Naive thymus-derived CD4-positive, alpha-beta T cell (primary cell): ENCODE results near the gene TPMT. TPM values are rescaled to one million over a fixed set of nuclear protein-coding genes. Genes with fewer than 3 reads are reported as not detected.

Experiments
- ATAC-seq: fragments of 150-1000 bp; cut with Tn5 transposase; 2 replicates; pipeline ENCODE4 v1.10.0; 2021; ENCODE audit warnings: mild to moderate bottlenecking, moderate library complexity
- CTCF ChIA-PET: fragments of 350-600 bp; sonication (Branson Sonifier 250); formaldehyde crosslinking; loops from one replicate; lab custom pipeline; 2021; ENCODE audit warnings: antibody characterized with exemption; lab: Charles Lee
- POLR2A ChIA-PET: fragments of 350-600 bp; sonication (Branson Sonifier 250); formaldehyde crosslinking; loops from one replicate; lab custom pipeline; 2021; ENCODE audit warnings: antibody characterized with exemption, inconsistent platforms; lab: Charles Lee
- DNase-seq, 9 donors: peaks; one replicate each; pipeline versions ENCODE4 v3.0.0 to v3.0.0-alpha.2; 2020 to 2022; ENCODE audit warnings: mixed read lengths in 1 of 9
- H3K27ac ChIP-seq: one replicate; pipeline ENCODE4 v1.7.0; 2013; ENCODE audit warnings: mild to moderate bottlenecking, low read depth, low read length, moderate library complexity
- H3K27me3 ChIP-seq, 2 donors: one replicate each; pipeline ENCODE4 v1.7.0; 2013; ENCODE audit warnings: low read length in 2 of 2, mild to moderate bottlenecking in 2 of 2, moderate library complexity in 2 of 2; ENCODE audit not compliant: control insufficient read depth in 2 of 2, insufficient read depth in 2 of 2
- H3K36me3 ChIP-seq, 3 experiments: 1 replicate in 2 of 3; 2 replicates in 1 of 3; pipeline ENCODE4 v1.7.0; 2013; ENCODE audit warnings: low read length in 3 of 3, mild to moderate bottlenecking in 3 of 3, moderate library complexity in 1 of 3; ENCODE audit not compliant: insufficient read depth in 3 of 3, control insufficient read depth in 2 of 3
- H3K4me1 ChIP-seq, 2 donors: one replicate each; pipeline ENCODE4 v1.7.0; 2013; ENCODE audit warnings: low read length in 2 of 2, mild to moderate bottlenecking in 2 of 2, moderate library complexity in 1 of 2; ENCODE audit not compliant: control insufficient read depth in 2 of 2, insufficient read depth in 2 of 2
- H3K4me3 ChIP-seq: 2 replicates; pipeline ENCODE4 v1.7.0; 2013; ENCODE audit warnings: mild to moderate bottlenecking, low read length
- H3K9me3 ChIP-seq, 3 experiments: 1 replicate in 2 of 3; 2 replicates in 1 of 3; pipeline ENCODE4 v1.7.0; 2013; ENCODE audit warnings: low read length in 3 of 3; ENCODE audit not compliant: control insufficient read depth in 2 of 3
- H3K27ac Mint-ChIP-seq, 9 donors: one replicate each; pipeline ENCODE4 v1.8.0; 2020 to 2022; ENCODE audit warnings: mixed read lengths in 9 of 9, mild to moderate bottlenecking in 8 of 9, moderate library complexity in 5 of 9, inconsistent platforms in 2 of 9
- H3K27me3 Mint-ChIP-seq, 5 donors: one replicate each; pipeline ENCODE4 v1.8.0; 2021 to 2022; ENCODE audit warnings: mixed read lengths in 5 of 5, mild to moderate bottlenecking in 1 of 5
- H3K36me3 Mint-ChIP-seq, 5 donors: one replicate each; pipeline ENCODE4 v1.8.0; 2020 to 2022; ENCODE audit warnings: mixed read lengths in 5 of 5, mild to moderate bottlenecking in 3 of 5, inconsistent platforms in 1 of 5
- H3K4me1 Mint-ChIP-seq, 7 donors: one replicate each; pipeline ENCODE4 v1.8.0; 2020 to 2022; ENCODE audit warnings: mixed read lengths in 7 of 7, mild to moderate bottlenecking in 3 of 7, inconsistent platforms in 1 of 7
- H3K4me3 Mint-ChIP-seq, 10 donors: one replicate each; pipeline ENCODE4 v1.8.0; 2020 to 2022; ENCODE audit warnings: mild to moderate bottlenecking in 10 of 10, mixed read lengths in 10 of 10, moderate library complexity in 6 of 10, inconsistent platforms in 2 of 10
- H3K9me3 Mint-ChIP-seq, 11 donors: one replicate each; pipeline ENCODE4 v1.8.0; 2020 to 2022; ENCODE audit warnings: mixed read lengths in 11 of 11, mild to moderate bottlenecking in 4 of 11, inconsistent platforms in 1 of 11, moderate library complexity in 1 of 11
- intact Hi-C, 2 donors: fragments of 100-400 bp; cut with micrococcal nuclease; formaldehyde crosslinking; loops; one replicate each; pipeline ENCODE4 v1.15.1; 2023
- polyA plus RNA-seq, 2 donors: library from polyadenylated mRNA; unstranded; fragments of 300-500 nt; fragmentation: Illumina TruSeq; gene quantifications; one replicate each; pipeline ENCODE4 v1.2.3, GENCODE V29; 2021
- total RNA-seq, 6 experiments: library from RNA in 5 of 6; stranded (reverse) in 5 of 6; gene quantifications; 1 replicate in 5 of 6; 2 replicates in 1 of 6; pipeline ENCODE4 v1.2.3 and lab custom pipeline; 2021 to 2026

TPMT gene
- total and polyA plus RNA-seq, 7 experiments from 2014 or later, result 2.9 to 13.1 (median 6.0) TPM

DNA sequence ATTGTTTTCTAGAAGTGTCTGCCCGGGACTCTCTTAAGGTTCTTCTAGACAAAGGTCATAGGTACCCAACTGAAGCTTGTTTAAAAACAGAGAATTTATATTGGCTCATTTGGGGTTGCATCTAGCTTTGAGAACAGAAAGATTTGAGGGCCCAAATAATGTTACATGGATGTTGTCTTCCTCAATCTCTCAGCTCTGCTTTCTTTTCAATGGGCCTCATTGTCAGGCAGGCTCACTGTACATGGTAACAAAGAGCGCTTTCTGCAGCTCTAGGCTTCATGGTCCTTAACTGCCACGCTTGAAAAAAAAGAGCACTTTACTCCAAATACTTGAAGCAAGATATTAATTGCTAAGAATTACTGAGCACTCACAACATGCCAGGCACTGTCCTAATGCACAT lies 54.6 kb downstream of the TPMT start:
- Histone ChIP-seq H3K4me3 (no peak overlapping the region), H3K27me3 (no peaks in the 10 kb centered on the region), H3K9me3 (no peaks in the 10 kb centered on the region), H3K36me3 (no peaks in the 10 kb centered on the region), H3K27ac (no peak overlapping the region), H3K4me1 (no peaks in the 10 kb centered on the region)
- CTCF ChIA-PET, result no interaction called here
- POLR2A ChIA-PET, result no interaction called here
- Mint-ChIP-seq H3K36me3 (no peaks in the 10 kb centered on the region), H3K27me3 (peaks cover 4 to 30% (median 27%) of the 10 kb centered on the region in 5 donors), H3K4me3 (no peak overlapping the region), H3K27ac (no peak overlapping the region), H3K4me1 (peaks cover 0 to 3% (median 0%) of the 10 kb centered on the region in 7 donors), H3K9me3 (peaks cover 0 to 8% (median 0%) of the 10 kb centered on the region in 11 donors)
- no peak for ATAC-seq
- intact Hi-C loops, result no loop called here
- no peak for DNase-seq

DNA sequence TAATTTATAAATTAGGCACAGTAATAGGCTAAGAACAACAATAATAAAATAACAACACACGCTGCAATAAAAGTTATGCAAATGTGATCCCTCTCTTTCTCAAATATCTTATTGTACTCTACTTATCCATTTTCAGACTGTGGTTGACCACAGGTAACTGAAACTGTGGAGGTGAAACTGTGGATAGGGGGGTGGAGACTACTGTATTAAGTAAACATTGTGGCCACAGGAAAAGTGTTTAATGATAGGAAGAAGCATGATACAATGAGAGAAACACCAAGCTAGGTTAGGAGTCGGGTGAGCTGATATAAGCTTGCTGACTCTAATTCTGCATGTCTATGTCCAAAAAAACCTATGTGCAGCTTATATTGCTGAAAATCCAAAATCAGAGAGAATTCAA lies 55.4 kb downstream of the TPMT start:
- Histone ChIP-seq H3K36me3 (no peaks in the 10 kb centered on the region), H3K4me3 (no peak overlapping the region), H3K9me3 (no peaks in the 10 kb centered on the region), H3K4me1 (no peaks in the 10 kb centered on the region), H3K27ac (no peak overlapping the region), H3K27me3 (no peaks in the 10 kb centered on the region)
- H3K27me3 Mint-ChIP-seq, result peaks cover 4 to 30% (median 24%) of the 10 kb centered on the region in 5 donors
- peaks cover 0 to 2% (median 0%) of the 10 kb centered on the region in 11 donors for H3K9me3 Mint-ChIP-seq
- DNase-seq, result no peak
- ATAC-seq, result no peak
- H3K4me1 Mint-ChIP-seq, result peaks cover 0 to 3% (median 0%) of the 10 kb centered on the region in 7 donors
- intact Hi-C loops, result no loop called here
- ChIA-PET CTCF (no interaction called here), POLR2A (no interaction called here)
- no peaks in the 10 kb centered on the region for H3K36me3 Mint-ChIP-seq
- no peak overlapping the region for H3K27ac Mint-ChIP-seq
- H3K4me3 Mint-ChIP-seq, result no peak overlapping the region

- no peak for ATAC-seq
- intact Hi-C loops, result no loop called here
- Mint-ChIP-seq H3K27me3 (peaks cover 4 to 21% (median 12%) of the 10 kb centered on the region in 5 donors), H3K9me3 (peaks cover 0 to 4% (median 0%) of the 10 kb centered on the region in 11 donors), H3K4me1 (peaks cover 0 to 3% (median 0%) of the 10 kb centered on the region in 7 donors), H3K36me3 (no peaks in the 10 kb centered on the region), H3K27ac (no peak overlapping the region), H3K4me3 (no peak overlapping the region)
- H3K27ac ChIP-seq, result no peak overlapping the region
- H3K4me1 ChIP-seq, result no peaks in the 10 kb centered on the region
- H3K9me3 ChIP-seq, result no peaks in the 10 kb centered on the region
- DNase-seq, result no peak
- no peaks in the 10 kb centered on the region for H3K27me3 ChIP-seq
- H3K4me3 ChIP-seq, result no peak overlapping the region
- ChIA-PET POLR2A (no interaction called here), CTCF (no interaction called here)
- H3K36me3 ChIP-seq, result no peaks in the 10 kb centered on the region
Measured at GRCh38 chr6:18096423-18096822, 58.5 kb downstream of the TPMT start.

DNA sequence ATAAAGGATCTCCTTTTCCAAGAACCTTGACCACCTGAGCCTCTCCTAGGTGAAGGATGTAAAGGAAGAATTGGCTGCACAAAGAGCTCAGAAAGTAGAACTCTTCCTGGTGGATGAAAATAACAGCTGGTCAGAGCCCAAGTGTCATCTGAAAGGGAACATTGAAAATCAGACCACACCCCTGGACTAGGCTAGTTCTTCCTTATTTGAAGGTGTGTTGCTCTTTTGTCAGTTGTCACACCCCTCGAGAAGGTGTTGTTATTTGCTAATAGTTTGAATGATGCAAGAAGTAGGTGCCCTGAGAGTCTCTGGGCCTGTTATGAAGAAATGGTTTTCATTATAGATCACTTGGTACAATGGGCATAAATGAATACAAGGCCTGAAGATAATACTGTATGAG lies 63.5 kb downstream of the TPMT start:
- intact Hi-C loops, result no loop called here
- Histone ChIP-seq H3K27ac (no peak overlapping the region), H3K9me3 (peaks cover 0 to 5% (median 0%) of the 10 kb centered on the region in 3 experiments), H3K36me3 (no peaks in the 10 kb centered on the region), H3K4me1 (no peaks in the 10 kb centered on the region), H3K4me3 (no peak overlapping the region), H3K27me3 (no peaks in the 10 kb centered on the region)
- ATAC-seq (no peak), DNase-seq (no peak)
- H3K36me3 Mint-ChIP-seq, result peaks cover 0 to 6% (median 0%) of the 10 kb centered on the region in 5 donors
- ChIA-PET POLR2A (no interaction called here), CTCF (no interaction called here)
- no peak overlapping the region for H3K27ac Mint-ChIP-seq
- no peak overlapping the region for H3K4me3 Mint-ChIP-seq
- H3K27me3 Mint-ChIP-seq, result peaks cover under 1 to 12% (median 4%) of the 10 kb centered on the region in 5 donors
- peaks cover 3 to 17% (median 7%) of the 10 kb centered on the region in 11 donors for H3K9me3 Mint-ChIP-seq
- H3K4me1 Mint-ChIP-seq, result no peaks in the 10 kb centered on the region

DNA sequence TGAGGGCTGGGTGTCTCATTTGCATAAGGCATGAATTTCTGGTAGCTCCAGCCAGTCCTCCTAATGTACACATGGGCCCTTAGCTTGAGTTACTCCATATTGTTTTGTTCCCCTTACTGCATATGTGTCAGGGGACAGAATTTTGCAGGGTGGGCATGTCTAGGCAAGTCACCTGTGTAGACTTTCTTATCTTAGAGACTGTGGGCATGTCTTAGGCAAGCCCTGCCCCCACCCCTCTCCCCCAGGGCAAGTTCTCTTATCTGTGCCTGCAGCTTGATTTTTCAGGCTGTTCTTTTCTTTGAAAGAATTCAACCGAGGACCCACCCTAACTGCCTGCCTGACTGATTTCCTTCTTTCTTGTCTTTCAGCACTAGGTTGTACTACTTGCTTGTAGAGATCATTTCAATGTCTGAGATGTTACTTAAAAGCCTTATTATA lies 64.5 kb downstream of the TPMT start:
- Histone ChIP-seq H3K27ac (no peak overlapping the region), H3K36me3 (no peaks in the 10 kb centered on the region), H3K27me3 (no peaks in the 10 kb centered on the region), H3K9me3 (peaks cover 0 to 5% (median 0%) of the 10 kb centered on the region in 3 experiments), H3K4me1 (no peaks in the 10 kb centered on the region), H3K4me3 (no peak overlapping the region)
- Mint-ChIP-seq H3K9me3 (peaks cover 3 to 17% (median 7%) of the 10 kb centered on the region in 11 donors), H3K36me3 (peaks cover 0 to 6% (median 0%) of the 10 kb centered on the region in 5 donors), H3K27ac (no peak overlapping the region), H3K27me3 (peaks cover 0 to 18% (median 7%) of the 10 kb centered on the region in 5 donors), H3K4me1 (no peaks in the 10 kb centered on the region), H3K4me3 (no peak overlapping the region)
- intact Hi-C loops, result no loop called here
- no peak for DNase-seq
- ATAC-seq, result no peak
- CTCF ChIA-PET, result no interaction called here
- POLR2A ChIA-PET, result no interaction called here

GRCh38 chr6:18088419-18089296 lies 66.2 kb downstream of the TPMT start:
- Mint-ChIP-seq H3K4me1 (no peaks in the 10 kb centered on the region), H3K9me3 (peaks cover 3 to 17% (median 7%) of the 10 kb centered on the region in 11 donors), H3K4me3 (no peak overlapping the region), H3K27ac (no peak overlapping the region), H3K36me3 (peaks cover 0 to 6% (median 0%) of the 10 kb centered on the region in 5 donors), H3K27me3 (peaks cover 0 to 20% (median 13%) of the 10 kb centered on the region in 5 donors)
- POLR2A ChIA-PET, result no interaction called here
- Histone ChIP-seq H3K4me3 (no peak overlapping the region), H3K27me3 (no peaks in the 10 kb centered on the region), H3K9me3 (peaks cover 0 to 5% (median 0%) of the 10 kb centered on the region in 3 experiments), H3K36me3 (no peaks in the 10 kb centered on the region), H3K27ac (no peak overlapping the region), H3K4me1 (no peaks in the 10 kb centered on the region)
- CTCF ChIA-PET, result no interaction called here
- ATAC-seq, result no peak
- intact Hi-C loops, result no loop called here
- DNase-seq, result no peak
